ENCODE results near the gene PSME1. TPM values are rescaled to one million over a fixed set of nuclear protein-coding genes. Genes with fewer than 3 reads are reported as not detected.

The PSME1 gene
- total RNA-seq, 2 donors from 2014 or later = 68.6 to 108 TPM

GRCh38 chr14:24095271-24096068, 40.5 kb upstream of the PSME1 start:
- Histone ChIP-seq H3K9me3 (ENCODE audit: control insufficient read depth, low read length) (no peaks in the 10 kb centered on the region), H3K4me3 (ENCODE audit: low read length) (peak overlapping the region; percentile 87), H3K9ac (ENCODE audit: extremely low read depth, low read length, poor library complexity, severe bottlenecking) (peak overlapping the region; percentile 78), H3K36me3 (ENCODE audit: control insufficient read depth, insufficient read depth, low read length) (no peaks in the 10 kb centered on the region), H3K4me1 (ENCODE audit: control insufficient read depth, insufficient read depth, low read length) (no peaks in the 10 kb centered on the region), H3K27me3 (ENCODE audit: control insufficient read depth, insufficient read depth, low read length, poor library complexity, severe bottlenecking) (no peaks in the 10 kb centered on the region), H3K27ac (ENCODE audit: low read depth, low read length) (no peak overlapping the region)
- peak overlapping the region; percentile 90 for H3K4me3 Mint-ChIP-seq
- peaks cover 20% of the 10 kb centered on the region for H3K36me3 Mint-ChIP-seq (ENCODE audit: low read depth)
- peak; percentile 90 for DNase-seq
- peaks cover 28% of the 10 kb centered on the region for H3K4me1 Mint-ChIP-seq
- no peak for TF ChIP-seq CTCF (conservative IDR thresholded peaks at IDR 0.05)
- no peaks in the 10 kb centered on the region for H3K9me3 Mint-ChIP-seq
- H3K27me3 Mint-ChIP-seq (ENCODE audit: insufficient read depth) = peaks cover 13% of the 10 kb centered on the region
- 52 to 56% methylated on average over 5 to 12 of the region's 12 CpGs for WGBS, 2 experiments (ENCODE audit: insufficient coverage in 1 of 2, insufficient read length in 1 of 2)
- peak overlapping the region; percentile 93 for H3K27ac Mint-ChIP-seq

- peaks cover 13% of the 10 kb centered on the region for H3K27me3 Mint-ChIP-seq (ENCODE audit: insufficient read depth)
- no peaks in the 10 kb centered on the region for H3K9me3 Mint-ChIP-seq
- Histone ChIP-seq H3K36me3 (ENCODE audit: control insufficient read depth, insufficient read depth, low read length) (no peaks in the 10 kb centered on the region), H3K9ac (ENCODE audit: extremely low read depth, low read length, poor library complexity, severe bottlenecking) (no peak overlapping the region), H3K4me1 (ENCODE audit: control insufficient read depth, insufficient read depth, low read length) (no peaks in the 10 kb centered on the region), H3K27me3 (ENCODE audit: control insufficient read depth, insufficient read depth, low read length, poor library complexity, severe bottlenecking) (no peaks in the 10 kb centered on the region), H3K4me3 (ENCODE audit: low read length) (no peak overlapping the region), H3K27ac (ENCODE audit: low read depth, low read length) (no peak overlapping the region), H3K9me3 (ENCODE audit: control insufficient read depth, low read length) (no peaks in the 10 kb centered on the region)
- no peak overlapping the region for H3K4me3 Mint-ChIP-seq
- peaks cover 26% of the 10 kb centered on the region for H3K4me1 Mint-ChIP-seq
- no peak for TF ChIP-seq CTCF (conservative IDR thresholded peaks at IDR 0.05)
- H3K36me3 Mint-ChIP-seq (ENCODE audit: low read depth) = peaks cover 25% of the 10 kb centered on the region
- 95 to 97% methylated on average over 7 to 8 of the region's 8 CpGs for WGBS, 2 experiments (ENCODE audit: insufficient coverage in 1 of 2, insufficient read length in 1 of 2)
- H3K27ac Mint-ChIP-seq = no peak overlapping the region
- DNase-seq = no peak
These were observed 39.3 kb upstream of the PSME1 start for GRCh38 chr14:24096545-24097181.

GRCh38 chr14:24098229-24098926, 37.6 kb upstream of the PSME1 start:
- Mint-ChIP-seq H3K4me1 (peaks cover 13% of the 10 kb centered on the region), H3K27ac (no peak overlapping the region), H3K4me3 (no peak overlapping the region), H3K9me3 (peaks cover 5% of the 10 kb centered on the region), H3K36me3 (ENCODE audit: low read depth) (peaks cover 38% of the 10 kb centered on the region), H3K27me3 (ENCODE audit: insufficient read depth) (peaks cover 2% of the 10 kb centered on the region)
- Histone ChIP-seq H3K9ac (ENCODE audit: extremely low read depth, low read length, poor library complexity, severe bottlenecking) (no peak overlapping the region), H3K9me3 (ENCODE audit: control insufficient read depth, low read length) (peaks cover 4% of the 10 kb centered on the region), H3K27me3 (ENCODE audit: control insufficient read depth, insufficient read depth, low read length, poor library complexity, severe bottlenecking) (no peaks in the 10 kb centered on the region), H3K4me3 (ENCODE audit: low read length) (no peak overlapping the region), H3K27ac (ENCODE audit: low read depth, low read length) (no peak overlapping the region), H3K36me3 (ENCODE audit: control insufficient read depth, insufficient read depth, low read length) (no peaks in the 10 kb centered on the region), H3K4me1 (ENCODE audit: control insufficient read depth, insufficient read depth, low read length) (no peaks in the 10 kb centered on the region)
- DNase-seq = no peak
- 90 to 96% methylated on average over 9 to 16 of the region's 16 CpGs for WGBS, 2 experiments (ENCODE audit: insufficient coverage in 1 of 2, insufficient read length in 1 of 2)
- no peak for TF ChIP-seq CTCF (conservative IDR thresholded peaks at IDR 0.05)

Data from endodermal cell (in vitro differentiated cells).